ENCODE results near the gene ACTA1. TPM values are rescaled to one million over a fixed set of nuclear protein-coding genes. Genes with fewer than 3 reads are reported as not detected.
"Not testable (repeated sequence)": the region's sequence is repeated elsewhere in the genome, so short reads cannot be mapped to it uniquely, and the experiment has no call there.

ACTA1 gene
- total RNA-seq, result under 1 TPM in 1 of 3 donors, not detected in 2; 0.33 TPM

GRCh38 chr1:229434005-229434640 lies at the start of gene ACTA1:
Gene ACTA1, minus strand, starts transcription at chr1:229434094. Its CDS starts 979 bp downstream, at chr1:229433115.
- Histone ChIP-seq H3K36me3 (no peaks in the 10 kb centered on the region), H3K27ac (no peak within 1 kb of the TSS), H3K4me3 (peak within 1 kb of the TSS in 1 of 3 donors; percentile 64), H3K9me3 (no peaks in the 10 kb centered on the region), H3K27me3 (peaks cover 4 to 61% of the 10 kb centered on the region in 2 donors), H3K4me1 (peaks cover 6 to 16% of the 10 kb centered on the region in 2 donors)
- TF ChIP-seq CTCF (IDR thresholded peaks at IDR 0.05) (no peak), POLR2AphosphoS5 (IDR thresholded peaks at IDR 0.05) (no peak), POLR2A (IDR thresholded peaks at IDR 0.05) (no peak)
- DNase-seq (ENCODE audit: low spot score in 2 of 2), result no peak
- intact Hi-C loops (cut with DNase I; ENCODE audit: low total_unique reads), result no loop called here

GRCh38 chr1:229482511-229482910 lies 48.6 kb upstream of the ACTA1 start:
- TF ChIP-seq POLR2AphosphoS5 (IDR thresholded peaks at IDR 0.05), result no peak
- no peak for TF ChIP-seq CTCF (IDR thresholded peaks at IDR 0.05)
- no peak for TF ChIP-seq POLR2A (IDR thresholded peaks at IDR 0.05)

GRCh38 chr1:229480495-229480894 lies 46.6 kb upstream of the ACTA1 start:
- DNase-seq (ENCODE audit: low spot score in 2 of 2), result no peak
- TF ChIP-seq POLR2AphosphoS5 (IDR thresholded peaks at IDR 0.05), result no peak
- no peak for TF ChIP-seq POLR2A (IDR thresholded peaks at IDR 0.05)
- no peak for TF ChIP-seq CTCF (IDR thresholded peaks at IDR 0.05)
- H3K27ac ChIP-seq, result no peak overlapping the region
- no peaks in the 10 kb centered on the region for H3K27me3 ChIP-seq
- peaks cover 3% of the 10 kb centered on the region for H3K36me3 ChIP-seq
- no peaks in the 10 kb centered on the region for H3K4me1 ChIP-seq
- intact Hi-C loops (cut with DNase I; ENCODE audit: low total_unique reads), result loop anchor here (10.0 kb wide), 1 partner anchor 226 kb away; no protein-coding TSS in a partner anchor
- no peaks in the 10 kb centered on the region for H3K9me3 ChIP-seq
- H3K4me3 ChIP-seq, result no peak overlapping the region

More at GRCh38 chr1:229482511-229482910, 48.6 kb upstream of the ACTA1 start:
- no peak overlapping the region for H3K27ac ChIP-seq
- H3K4me3 ChIP-seq, result no peak overlapping the region
- no peak for DNase-seq (ENCODE audit: low spot score in 2 of 2)
- intact Hi-C loops (cut with DNase I; ENCODE audit: low total_unique reads), result loop anchor here (10.0 kb wide), 1 partner anchor 228 kb away; no protein-coding TSS in a partner anchor
- H3K36me3 ChIP-seq, result peaks cover 10% of the 10 kb centered on the region
- no peaks in the 10 kb centered on the region for H3K27me3 ChIP-seq
- no peaks in the 10 kb centered on the region for H3K9me3 ChIP-seq
- H3K4me1 ChIP-seq, result no peaks in the 10 kb centered on the region

- intact Hi-C loops (cut with DNase I; ENCODE audit: low total_unique reads), result loop anchor here (10.0 kb wide), 1 partner anchor 225 kb away; no protein-coding TSS in a partner anchor
- TF ChIP-seq CTCF (IDR thresholded peaks at IDR 0.05) (no peak), POLR2A (IDR thresholded peaks at IDR 0.05) (no peak)
- no peaks in the 10 kb centered on the region for H3K4me1 ChIP-seq
- no peaks in the 10 kb centered on the region for H3K9me3 ChIP-seq
- no peak for DNase-seq (ENCODE audit: low spot score in 2 of 2)
- no peak overlapping the region for H3K27ac ChIP-seq
- H3K36me3 ChIP-seq, result no peaks in the 10 kb centered on the region
- no peak overlapping the region for H3K4me3 ChIP-seq
- no peaks in the 10 kb centered on the region for H3K27me3 ChIP-seq
These were observed 45.9 kb upstream of the ACTA1 start for GRCh38 chr1:229479660-229480399.

DNA sequence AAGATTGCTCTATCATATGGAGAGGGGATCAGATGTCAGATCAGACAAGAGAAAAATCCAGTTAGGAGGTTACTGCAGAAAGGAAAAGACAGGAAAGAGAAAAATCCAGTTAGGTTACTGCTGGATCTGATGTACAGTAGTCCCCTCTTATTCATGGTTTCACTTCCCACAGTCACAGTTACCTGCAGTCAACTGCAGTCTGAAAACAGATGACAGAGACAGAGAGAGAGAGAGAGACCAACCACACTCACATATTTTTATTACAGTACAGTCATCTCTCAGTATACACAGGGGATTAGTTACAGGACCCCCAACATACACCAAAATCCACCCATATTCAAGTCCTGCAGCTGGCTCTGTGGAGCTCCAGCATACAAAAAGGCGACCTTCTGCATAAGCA lies 45.0 kb upstream of the ACTA1 start:
- Histone ChIP-seq H3K27ac (no peak overlapping the region), H3K27me3 (no peaks in the 10 kb centered on the region), H3K36me3 (no peaks in the 10 kb centered on the region), H3K4me3 (no peak overlapping the region), H3K9me3 (no peaks in the 10 kb centered on the region), H3K4me1 (no peaks in the 10 kb centered on the region)
- intact Hi-C loops (cut with DNase I; ENCODE audit: low total_unique reads), result no loop called here
- TF ChIP-seq POLR2A (IDR thresholded peaks at IDR 0.05), result no peak
- DNase-seq (ENCODE audit: low spot score in 2 of 2), result no peak

DNA sequence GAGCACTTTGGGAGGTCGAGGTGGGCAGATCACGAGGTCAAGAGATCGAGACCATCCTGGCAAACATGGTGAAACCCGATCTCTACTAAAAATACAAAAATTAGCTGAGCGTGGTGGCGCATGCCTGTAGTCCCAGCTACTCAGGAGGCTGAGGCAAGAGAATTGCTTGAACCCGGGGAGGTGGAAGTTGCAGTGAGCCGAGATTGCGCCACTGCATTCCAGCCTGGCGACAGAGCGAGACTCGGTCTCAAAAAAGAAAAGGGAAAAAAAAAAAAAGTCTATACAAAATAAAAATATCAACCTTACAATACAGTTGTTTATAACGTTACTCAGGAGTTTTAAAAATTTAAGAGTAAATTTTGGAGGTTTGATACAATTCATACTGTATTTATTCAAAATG lies 42.0 kb upstream of the ACTA1 start:
- H3K27me3 ChIP-seq; intact Hi-C loops (cut with DNase I; ENCODE audit: low total_unique reads); H3K9me3 ChIP-seq; DNase-seq (ENCODE audit: low spot score in 2 of 2); H3K27ac ChIP-seq; H3K4me1 ChIP-seq; H3K4me3 ChIP-seq; H3K36me3 ChIP-seq: not testable (repeated sequence)
